ENCODE results near the gene ACTG1. TPM values are rescaled to one million over a fixed set of nuclear protein-coding genes. Genes with fewer than 3 reads are reported as not detected.

Gene ACTG1
- total RNA-seq, 1 experiment from 2014 or later = 4,160 TPM

DNA sequence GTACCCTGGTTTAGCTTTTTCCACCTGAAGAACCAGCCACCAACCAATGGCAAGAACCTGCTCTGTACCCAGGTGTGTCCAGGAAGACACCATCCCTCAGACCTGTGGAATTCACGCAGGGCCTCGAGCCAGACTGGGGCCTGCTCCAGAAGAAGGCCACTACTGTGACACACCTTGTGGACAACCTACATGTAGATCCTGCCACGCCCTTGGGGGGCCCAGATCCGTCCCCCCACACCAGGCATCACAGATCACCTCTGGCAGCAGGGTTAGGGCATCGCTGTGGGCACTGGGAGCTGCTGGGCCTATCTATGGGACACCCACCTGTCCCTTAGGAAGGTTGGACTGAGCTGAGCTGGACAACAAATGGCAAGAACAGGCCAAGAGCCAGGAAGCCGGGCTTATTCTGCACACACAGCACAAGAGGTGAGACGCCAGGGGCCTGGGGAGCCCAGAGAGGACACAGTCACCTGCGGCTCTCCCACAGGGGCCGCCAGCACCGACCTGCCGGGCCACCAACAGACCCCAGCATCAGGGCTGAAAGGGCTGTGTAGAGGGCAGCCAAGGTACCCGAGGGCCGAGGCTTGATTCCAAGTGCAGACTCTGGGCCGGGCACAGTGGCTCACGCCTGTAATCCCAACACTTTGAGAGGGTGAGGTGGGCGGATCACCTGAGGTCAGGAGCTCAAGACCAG is 31.8 kb upstream of the ACTG1 start:
- no peak overlapping the region for H3K56ac ChIP-seq (ENCODE audit: insufficient read length, low read depth, low read length)
- H3K27me3 ChIP-seq (ENCODE audit: insufficient read depth, low read length) = no peaks in the 10 kb centered on the region
- H2BK15ac ChIP-seq (ENCODE audit: low read depth, low read length) = no peak overlapping the region
- H3K23ac ChIP-seq (ENCODE audit: insufficient read length, low read depth, low read length) = no peak overlapping the region
- no peak overlapping the region for H4K8ac ChIP-seq (replicated peaks; ENCODE audit: insufficient read length, low read depth, low read length)
- no peak overlapping the region for H2BK5ac ChIP-seq (ENCODE audit: insufficient read length, low read length)
- Mint-ChIP-seq H3K36me3 (ENCODE audit: insufficient read depth in 1 of 3, low read depth in 3 of 3) (peaks cover 15 to 52% (median 34%) of the 10 kb centered on the region in 3 experiments), H3K27me3 (ENCODE audit: low read depth) (no peaks in the 10 kb centered on the region), H3K4me1 (no peaks in the 10 kb centered on the region), H3K4me3 (no peak overlapping the region), H3K9me3 (no peaks in the 10 kb centered on the region), H3K27ac (no peak overlapping the region; a peak in 1 of 7 replicates)
- H4K20me1 ChIP-seq (ENCODE audit: control insufficient read depth, insufficient read depth, insufficient read length) = peaks cover 2% of the 10 kb centered on the region
- no peak overlapping the region for H3K14ac ChIP-seq (ENCODE audit: insufficient read depth, low read length)
- TF ChIP-seq, protein P1, sequence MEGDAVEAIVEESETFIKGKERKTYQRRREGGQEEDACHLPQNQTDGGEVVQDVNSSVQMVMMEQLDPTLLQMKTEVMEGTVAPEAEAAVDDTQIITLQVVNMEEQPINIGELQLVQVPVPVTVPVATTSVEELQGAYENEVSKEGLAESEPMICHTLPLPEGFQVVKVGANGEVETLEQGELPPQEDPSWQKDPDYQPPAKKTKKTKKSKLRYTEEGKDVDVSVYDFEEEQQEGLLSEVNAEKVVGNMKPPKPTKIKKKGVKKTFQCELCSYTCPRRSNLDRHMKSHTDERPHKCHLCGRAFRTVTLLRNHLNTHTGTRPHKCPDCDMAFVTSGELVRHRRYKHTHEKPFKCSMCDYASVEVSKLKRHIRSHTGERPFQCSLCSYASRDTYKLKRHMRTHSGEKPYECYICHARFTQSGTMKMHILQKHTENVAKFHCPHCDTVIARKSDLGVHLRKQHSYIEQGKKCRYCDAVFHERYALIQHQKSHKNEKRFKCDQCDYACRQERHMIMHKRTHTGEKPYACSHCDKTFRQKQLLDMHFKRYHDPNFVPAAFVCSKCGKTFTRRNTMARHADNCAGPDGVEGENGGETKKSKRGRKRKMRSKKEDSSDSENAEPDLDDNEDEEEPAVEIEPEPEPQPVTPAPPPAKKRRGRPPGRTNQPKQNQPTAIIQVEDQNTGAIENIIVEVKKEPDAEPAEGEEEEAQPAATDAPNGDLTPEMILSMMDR (conservative IDR thresholded peaks at IDR 0.05) = no peak
- no peak overlapping the region for H3T11ph ChIP-seq (ENCODE audit: low read length)
- no peak overlapping the region for H2BK12ac ChIP-seq (ENCODE audit: insufficient read length, low read depth, low read length)
- no peak overlapping the region for H4K91ac ChIP-seq (ENCODE audit: insufficient read length, low read depth, low read length)
- WGBS (ENCODE audit: extremely low coverage, insufficient read length, low lambda C conversion rate) = no CpG with 5 or more reads among the region's 16 CpGs
- H2BK120ac ChIP-seq (ENCODE audit: low read depth, low read length, poor library complexity, severe bottlenecking) = no peak overlapping the region
- H3K79me2 ChIP-seq (ENCODE audit: insufficient read depth, low read length) = no peaks in the 10 kb centered on the region
- DNase-seq = no peak
- H3K4me2 ChIP-seq (ENCODE audit: insufficient read depth, insufficient read length, low read length) = no peak overlapping the region
- H3K27ac ChIP-seq (ENCODE audit: insufficient read length, low read depth, low read length) = no peak overlapping the region
- no peak overlapping the region for H2AFZ ChIP-seq (ENCODE audit: low read length)
- no peak overlapping the region for H2AK5ac ChIP-seq (ENCODE audit: insufficient read length, low read length)
- H3K4ac ChIP-seq (ENCODE audit: low read depth, low read length) = no peak overlapping the region
- no peaks in the 10 kb centered on the region for H3K23me2 ChIP-seq (ENCODE audit: insufficient read length, low read depth, low read length, poor library complexity, severe bottlenecking)
- H3K18ac ChIP-seq (ENCODE audit: insufficient read length, low read depth, low read length) = no peak overlapping the region
- H3K79me1 ChIP-seq (ENCODE audit: insufficient read depth, low read depth, low read length, poor library complexity, severe bottlenecking) = no peaks in the 10 kb centered on the region
- no peaks in the 10 kb centered on the region for H3K9me3 ChIP-seq (ENCODE audit: control insufficient read depth, low read depth, low read length)
- H4K5ac ChIP-seq (ENCODE audit: insufficient read length, low read depth, low read length) = no peak overlapping the region
- no peak overlapping the region for H3K9ac ChIP-seq (ENCODE audit: extremely low read depth, insufficient read length, low read length)
- H2BK20ac ChIP-seq (ENCODE audit: low read depth, low read length, poor library complexity, severe bottlenecking) = no peak overlapping the region
- H3K4me1 ChIP-seq (ENCODE audit: insufficient read depth, low read length) = no peaks in the 10 kb centered on the region

All from H9 (cell line).